Fibroblast of lung (primary cell): ENCODE data around the gene ANKRD53.

Experiments
- EZH2 ChIP-seq: IDR thresholded peaks from 2 replicates; pipeline ENCODE4 v1.5.1; 2012; ENCODE audit warnings: low read length, control low read depth, mild to moderate bottlenecking; ENCODE audit errors: missing control alignments
- TF ChIP-seq, protein P1 (sequence below), 2 donors: IDR thresholded peaks in 1 of 2; conservative IDR thresholded peaks in 1 of 2; 1 replicate in 1 of 2; 2 replicates in 1 of 2; pipeline ENCODE4 v1.5.1; 2011 to 2012; ENCODE audit warnings: low read length in 2 of 2, control low read depth in 1 of 2, inconsistent platforms in 1 of 2, low read depth in 1 of 2, mild to moderate bottlenecking in 1 of 2

DNA sequence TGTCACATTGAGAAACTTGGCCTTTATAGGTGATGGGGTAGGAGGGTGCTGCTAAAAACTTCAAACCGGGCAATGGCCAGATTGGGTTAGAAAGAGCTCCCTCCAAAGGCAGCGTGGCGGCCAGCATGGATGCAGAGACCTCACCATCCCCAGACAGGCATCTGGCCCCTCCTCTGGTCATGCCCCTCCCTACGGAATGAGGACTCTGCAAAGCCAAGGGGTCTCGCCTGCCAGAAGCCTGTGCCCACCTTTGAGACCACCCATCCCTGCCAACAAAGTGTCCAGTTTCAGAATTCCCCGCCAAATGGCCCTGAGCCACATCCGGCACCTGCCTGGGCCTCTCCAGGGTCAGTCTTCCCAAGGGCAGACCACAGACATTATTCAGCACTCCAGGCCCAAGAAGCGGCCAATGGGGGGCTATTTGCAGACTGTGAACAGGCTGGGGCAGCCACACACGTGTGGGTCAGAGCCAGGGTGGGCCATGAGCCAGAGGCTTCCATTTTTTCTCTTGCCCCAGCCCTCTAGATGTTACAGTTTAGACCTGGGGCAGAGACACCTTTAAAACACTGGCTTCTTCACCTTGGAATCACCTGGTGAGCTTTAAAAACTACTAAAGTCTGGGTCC lies 46.9 kb upstream of the ANKRD53 start:
- TF ChIP-seq, protein P1, sequence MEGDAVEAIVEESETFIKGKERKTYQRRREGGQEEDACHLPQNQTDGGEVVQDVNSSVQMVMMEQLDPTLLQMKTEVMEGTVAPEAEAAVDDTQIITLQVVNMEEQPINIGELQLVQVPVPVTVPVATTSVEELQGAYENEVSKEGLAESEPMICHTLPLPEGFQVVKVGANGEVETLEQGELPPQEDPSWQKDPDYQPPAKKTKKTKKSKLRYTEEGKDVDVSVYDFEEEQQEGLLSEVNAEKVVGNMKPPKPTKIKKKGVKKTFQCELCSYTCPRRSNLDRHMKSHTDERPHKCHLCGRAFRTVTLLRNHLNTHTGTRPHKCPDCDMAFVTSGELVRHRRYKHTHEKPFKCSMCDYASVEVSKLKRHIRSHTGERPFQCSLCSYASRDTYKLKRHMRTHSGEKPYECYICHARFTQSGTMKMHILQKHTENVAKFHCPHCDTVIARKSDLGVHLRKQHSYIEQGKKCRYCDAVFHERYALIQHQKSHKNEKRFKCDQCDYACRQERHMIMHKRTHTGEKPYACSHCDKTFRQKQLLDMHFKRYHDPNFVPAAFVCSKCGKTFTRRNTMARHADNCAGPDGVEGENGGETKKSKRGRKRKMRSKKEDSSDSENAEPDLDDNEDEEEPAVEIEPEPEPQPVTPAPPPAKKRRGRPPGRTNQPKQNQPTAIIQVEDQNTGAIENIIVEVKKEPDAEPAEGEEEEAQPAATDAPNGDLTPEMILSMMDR (conservative IDR thresholded peaks at IDR 0.05 in 1 of 2, IDR thresholded peaks at IDR 0.05 in 1 of 2; ENCODE audit: low read depth in 1 of 2, low read length in 2 of 2): no peak
- TF ChIP-seq EZH2: no peak
